H54 (cell line): ENCODE results near the gene DNA2.
"Not testable (repeated sequence)": the region's sequence is repeated elsewhere in the genome, so short reads cannot be mapped to it uniquely, and the experiment has no call there.

ENCODE experiments used
- DNase-seq: peaks from one replicate; pipeline ENCODE4 v3.0.0; 2011; ENCODE audit warnings: low spot score, mixed read lengths; ENCODE audit not compliant: insufficient read length
- FAIRE-seq: peaks from 3 replicates; lab custom pipeline; 2011; peaks lifted over from hg19 to GRCh38; lab: Jason Lieb, UNC
- POLR2A ChIP-seq: IDR thresholded peaks from 2 replicates; pipeline ENCODE4 v1.6.1; 2011; ENCODE audit warnings: low read depth, mild to moderate bottlenecking, low read length

Gene DNA2

DNA sequence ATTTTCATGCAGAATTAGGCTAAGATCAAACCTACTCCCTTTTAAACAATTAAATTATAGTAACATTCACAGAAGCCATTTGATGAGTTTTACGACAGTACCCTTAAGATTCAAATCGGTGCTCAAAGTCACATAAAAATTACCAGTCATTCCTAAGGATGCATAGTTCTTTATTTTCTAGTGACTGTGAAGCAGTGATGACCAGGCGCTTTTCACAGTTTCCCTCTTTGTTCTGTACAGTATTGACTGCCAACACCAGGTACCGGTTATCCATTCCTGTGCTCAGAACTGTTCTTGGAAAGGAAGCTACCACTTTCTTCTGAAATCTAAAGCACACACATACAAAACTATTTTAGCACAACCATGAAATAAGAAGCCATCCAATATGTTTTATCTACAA, 1.9 kb downstream of the DNA2 start:
- DNase-seq (no peak), FAIRE-seq (no peak)
- no peak for TF ChIP-seq POLR2A

DNA sequence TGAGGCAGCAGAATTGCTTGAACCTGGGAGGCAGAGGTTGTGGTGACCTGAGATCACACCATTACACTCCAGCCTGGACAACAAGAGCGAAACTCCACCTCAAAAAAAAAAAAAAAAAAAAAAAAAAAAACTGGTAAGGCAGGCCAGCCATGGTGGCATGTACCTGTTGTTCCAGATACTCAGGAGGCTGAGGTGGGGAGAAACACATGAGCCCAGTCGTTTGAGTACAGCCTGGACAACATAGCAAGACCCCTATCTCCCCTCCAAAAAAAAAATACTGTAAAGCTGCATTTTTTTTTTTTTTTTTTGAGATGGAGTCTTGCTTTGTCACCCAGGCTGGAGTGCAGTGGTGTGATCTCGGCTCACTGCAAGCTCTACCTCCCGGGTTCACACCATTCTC, 7.0 kb downstream of the DNA2 start:
- FAIRE-seq, DNase-seq: not testable (repeated sequence)

DNA sequence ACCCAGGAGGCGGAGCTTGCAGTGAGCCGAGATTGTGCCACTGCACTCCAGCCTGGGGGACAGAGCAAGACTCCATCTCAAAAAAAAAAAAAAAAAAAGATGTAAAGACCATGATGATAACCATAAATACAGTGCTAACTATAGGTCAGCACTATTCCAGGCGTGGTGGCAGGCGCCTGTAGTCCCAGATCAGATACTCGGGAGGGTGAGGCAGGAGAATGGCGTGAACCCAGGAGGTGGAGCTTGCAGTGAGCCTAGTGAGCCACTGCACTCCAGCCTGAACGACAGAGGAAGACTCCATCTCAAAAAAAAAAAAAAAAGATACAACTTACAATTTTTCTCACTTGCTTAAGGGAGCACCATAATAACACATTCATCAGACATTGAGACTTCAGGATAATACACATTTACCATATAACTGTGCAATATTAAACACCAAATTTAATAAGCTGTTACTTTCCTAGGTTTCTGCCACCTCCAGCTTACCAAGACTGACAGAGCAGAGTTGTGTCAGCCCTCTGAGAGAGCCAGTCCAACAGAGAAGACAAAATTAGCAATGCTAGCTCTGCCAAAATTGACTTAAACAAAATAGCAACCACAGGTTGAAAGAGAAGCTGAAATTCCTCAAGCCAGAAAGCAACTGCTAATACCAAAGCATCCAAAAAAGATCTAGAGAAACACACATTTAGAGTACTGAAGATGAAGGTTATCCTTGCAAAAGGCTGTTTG, 8.2 kb downstream of the DNA2 start:
- TF ChIP-seq POLR2A, result no peak
- FAIRE-seq (no peak), DNase-seq (no peak)

DNA sequence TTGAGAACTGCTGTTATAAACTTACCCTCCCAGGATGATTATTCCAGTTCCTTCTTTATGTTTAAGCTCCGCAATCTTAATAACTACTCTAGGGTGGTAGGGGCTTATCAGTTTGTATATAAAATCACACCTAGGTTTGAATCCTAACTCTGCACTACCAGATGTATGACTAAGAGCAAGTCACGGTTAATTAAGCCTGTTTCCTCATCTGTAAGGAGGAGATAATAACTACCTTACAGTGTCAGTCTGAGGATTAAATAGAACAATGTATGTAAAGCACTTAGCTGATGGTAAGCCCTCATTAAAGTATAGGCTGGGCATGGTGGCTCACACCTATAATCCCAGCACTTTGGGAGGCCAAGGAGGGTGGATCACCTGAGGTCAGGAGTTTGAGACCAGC, 9.2 kb downstream of the DNA2 start:
- no peak for FAIRE-seq
- DNase-seq, result no peak
- TF ChIP-seq POLR2A, result no peak

DNA sequence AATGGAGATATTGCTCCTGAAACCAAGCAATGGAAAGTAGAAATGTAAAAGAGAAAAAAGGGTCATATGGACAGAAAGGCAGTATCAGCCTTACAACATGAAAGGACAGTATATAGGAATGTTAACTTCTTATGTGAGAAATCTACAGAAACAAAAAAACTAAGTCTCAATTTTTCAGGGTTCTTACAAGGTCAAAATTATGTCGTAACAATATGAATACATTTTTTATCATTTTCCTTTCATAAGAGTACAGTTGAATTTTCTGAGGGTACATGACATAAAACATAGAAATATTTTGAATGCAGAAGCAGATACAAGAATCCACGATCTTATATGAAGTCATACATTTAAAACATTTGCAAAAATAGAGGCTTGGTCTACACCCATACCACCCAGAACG, 10.7 kb downstream of the DNA2 start:
- no peak for TF ChIP-seq POLR2A
- no peak for FAIRE-seq
- DNase-seq, result no peak

DNA sequence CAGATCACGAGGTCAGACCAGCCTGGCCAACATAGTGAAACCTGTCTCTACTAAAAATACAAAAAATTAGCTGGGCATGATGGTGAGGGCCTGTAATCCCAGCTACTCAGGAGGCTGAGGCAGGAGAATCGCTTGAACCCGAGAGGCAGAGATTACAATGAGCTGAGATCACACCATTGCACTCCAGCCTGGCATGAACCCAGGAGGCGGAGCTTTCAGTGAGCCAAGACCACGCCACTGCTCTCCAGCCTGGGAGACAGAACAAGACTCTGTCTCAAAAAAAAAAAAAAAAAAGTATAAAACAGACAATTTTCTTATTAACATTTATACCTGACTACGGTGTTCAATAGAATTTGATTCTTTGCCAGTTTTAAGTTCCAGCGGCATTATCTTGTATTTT, 22.1 kb downstream of the DNA2 start:
- not testable (repeated sequence) for DNase-seq
- peak; percentile 91 for FAIRE-seq

DNA sequence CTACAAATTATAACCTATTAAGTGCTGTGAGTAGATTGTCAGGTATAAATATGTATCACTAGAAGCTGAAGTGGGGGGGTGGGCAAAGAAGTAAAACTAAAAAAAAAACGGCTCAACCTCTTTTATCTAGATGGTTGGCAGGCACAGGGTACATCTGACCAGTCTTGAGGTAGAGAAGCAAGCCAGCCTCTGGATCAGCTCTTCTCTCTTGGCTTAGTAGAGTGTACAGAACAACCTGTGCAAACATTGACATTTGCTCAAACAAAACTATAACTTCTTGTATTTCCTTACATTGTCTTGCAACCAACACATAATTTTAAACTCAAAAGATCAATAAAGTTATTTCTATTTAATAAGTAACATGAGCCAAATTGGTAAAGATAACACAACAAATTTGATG, 25.6 kb downstream of the DNA2 start:
- no peak for TF ChIP-seq POLR2A
- no peak for FAIRE-seq
- DNase-seq, result no peak

DNA sequence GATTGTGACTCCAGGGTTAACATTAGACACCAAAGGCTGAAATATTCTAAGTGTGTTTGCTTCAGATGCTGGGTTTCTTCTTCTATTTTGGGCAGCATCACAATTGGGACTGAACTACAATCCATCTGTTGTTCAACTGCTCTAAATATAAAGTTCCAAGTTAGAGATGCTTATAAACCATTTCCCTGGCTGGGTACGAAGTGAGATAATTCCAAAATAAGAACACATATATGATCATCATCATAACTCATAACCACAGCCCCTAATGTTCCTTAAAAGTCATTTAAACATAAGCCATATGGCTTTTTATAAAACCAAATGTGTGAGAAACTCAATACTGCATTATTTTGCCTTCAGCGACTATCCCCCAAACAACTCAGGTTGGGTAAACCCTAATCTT, 28.8 kb downstream of the DNA2 start:
- no peak for TF ChIP-seq POLR2A
- FAIRE-seq (no peak), DNase-seq (no peak)

DNA sequence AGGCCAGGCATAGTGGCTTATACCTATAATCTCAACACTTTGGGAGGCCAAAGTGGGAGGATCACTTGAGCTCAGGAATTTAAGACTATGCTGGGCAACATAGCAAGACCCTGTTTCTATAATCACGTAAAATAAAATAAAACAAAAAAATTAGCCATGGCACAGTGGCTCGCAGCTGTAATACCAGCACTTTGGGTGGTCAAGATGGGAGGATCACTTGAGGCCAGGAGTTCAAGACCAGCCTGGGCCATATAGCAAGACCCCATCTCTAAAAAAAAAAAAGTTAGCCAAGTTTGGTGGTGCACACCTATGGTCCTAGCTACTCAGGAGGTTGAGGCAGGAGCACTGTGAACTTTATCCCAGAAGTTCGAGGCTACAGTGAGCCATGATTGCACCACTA, 30.9 kb downstream of the DNA2 start:
- TF ChIP-seq POLR2A, result no peak
- no peak for DNase-seq
- no peak for FAIRE-seq

DNA sequence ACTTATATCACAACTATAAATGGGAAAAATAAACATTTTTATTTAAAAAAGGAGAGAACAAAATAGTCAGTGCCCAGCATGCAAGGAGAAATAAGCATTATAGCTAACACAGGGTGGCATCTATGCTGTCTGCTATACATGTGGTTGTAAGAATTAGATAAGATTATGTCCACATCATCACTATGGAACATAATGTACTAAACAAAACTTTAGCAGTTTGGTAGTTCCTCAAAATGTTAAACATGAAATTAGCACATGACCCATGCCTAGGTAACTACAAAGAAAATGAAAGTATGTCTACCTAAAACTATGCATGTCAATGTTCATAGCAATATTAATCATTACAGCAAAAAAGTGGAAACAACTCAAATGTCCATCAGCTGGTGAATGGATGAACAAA, 36.0 kb downstream of the DNA2 start:
- no peak for DNase-seq
- TF ChIP-seq POLR2A, result no peak
- FAIRE-seq, result peak; percentile 67

DNA sequence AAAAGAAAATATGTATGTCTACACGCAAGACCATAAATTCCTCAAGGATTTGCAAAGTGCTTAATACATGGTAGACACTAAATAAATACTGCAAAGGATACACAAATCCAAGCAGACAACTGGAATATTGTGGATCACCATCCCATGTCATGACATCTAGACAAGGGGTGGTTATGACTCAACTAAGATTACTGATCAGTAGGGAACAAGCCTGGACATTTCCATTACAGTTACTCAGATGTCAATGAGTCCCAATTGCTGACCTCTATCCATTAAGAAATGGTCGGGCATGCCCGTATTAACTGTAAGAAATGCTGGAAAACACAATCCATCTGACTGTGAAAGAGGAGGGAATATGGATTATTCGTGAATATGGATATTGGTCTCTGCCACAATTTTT, 37.1 kb downstream of the DNA2 start:
- DNase-seq (no peak), FAIRE-seq (peak; percentile 30)
- TF ChIP-seq POLR2A, result no peak

DNA sequence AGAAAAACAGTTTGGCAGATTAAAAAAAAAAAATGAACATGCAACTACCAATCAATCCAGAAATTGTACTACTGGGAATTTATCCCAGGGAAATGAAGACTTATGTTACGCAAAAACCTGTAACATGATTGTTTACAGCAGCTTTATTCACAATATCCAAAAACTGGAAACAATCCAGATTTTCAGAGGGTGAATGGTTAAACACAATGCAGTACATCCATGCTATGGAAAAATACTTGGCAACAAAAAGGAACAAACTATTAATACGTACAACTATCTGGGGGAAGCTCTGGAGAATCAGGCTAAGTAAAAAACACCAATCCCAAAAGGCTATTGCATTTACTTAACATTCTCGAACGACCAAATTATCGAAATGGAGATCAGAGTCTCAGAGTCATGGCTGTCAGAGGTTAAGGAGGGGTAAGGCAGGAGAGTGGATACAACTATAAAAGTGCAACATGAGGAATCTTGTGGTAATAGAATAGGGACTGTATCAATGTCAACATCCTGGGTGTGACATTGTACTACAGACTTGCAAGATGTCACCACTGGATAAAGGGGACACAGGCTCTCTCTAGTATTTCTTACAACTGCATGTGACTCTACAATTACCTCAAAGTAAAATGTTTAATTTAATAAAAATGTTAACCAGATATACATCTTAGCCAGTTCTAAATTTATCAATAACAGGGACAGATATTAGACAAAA, 43.2 kb downstream of the DNA2 start:
- DNase-seq, result no peak
- FAIRE-seq, result peak; percentile 30
- no peak for TF ChIP-seq POLR2A

DNA sequence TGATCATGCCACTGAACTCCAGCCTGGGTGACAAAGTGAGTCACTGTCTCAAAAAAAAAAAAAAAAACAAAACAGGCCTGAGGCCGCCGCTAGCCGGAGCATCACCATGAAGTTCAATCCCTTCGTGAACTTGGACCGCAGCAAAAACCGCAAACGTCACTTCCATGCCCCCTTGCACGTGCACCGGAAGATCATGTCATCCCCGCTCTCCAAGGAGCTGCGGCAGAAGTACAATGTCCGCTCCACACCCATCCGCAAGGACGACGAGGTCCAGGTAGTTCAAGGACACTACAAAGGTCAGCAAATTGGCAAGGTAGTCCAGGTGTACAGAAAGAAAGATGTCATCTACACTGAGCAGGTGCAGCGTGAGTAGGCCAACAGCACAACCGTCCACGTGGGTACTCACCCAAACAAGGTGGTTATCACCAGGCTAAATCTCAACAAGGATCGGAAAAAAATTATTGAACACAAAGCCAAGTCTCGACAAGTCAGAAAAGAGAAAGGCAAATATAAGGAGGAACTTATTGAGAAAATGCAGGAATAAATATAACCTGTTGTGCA, 47.2 kb downstream of the DNA2 start:
- FAIRE-seq (no peak), DNase-seq (no peak)
- TF ChIP-seq POLR2A, result no peak

DNA sequence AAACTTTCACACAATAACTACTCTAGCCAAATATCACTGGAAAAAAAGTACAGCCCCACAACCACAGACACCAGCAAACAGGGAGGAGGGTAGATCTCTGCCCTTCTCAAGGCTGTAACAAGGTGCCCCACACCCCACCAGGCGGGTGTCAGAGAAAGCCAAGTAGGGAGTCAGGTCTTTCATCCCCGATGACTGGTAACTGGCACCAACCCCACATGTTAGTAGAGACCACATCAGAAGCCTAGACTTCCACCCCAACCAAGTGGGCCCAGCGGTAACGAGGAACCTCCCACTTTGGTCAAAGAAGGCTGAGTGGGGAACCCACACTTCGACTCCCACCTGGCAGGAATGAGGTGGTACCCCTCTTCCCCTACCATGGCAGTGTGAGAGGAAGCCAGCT, 48.3 kb downstream of the DNA2 start:
- FAIRE-seq (no peak), DNase-seq (no peak)
- no peak for TF ChIP-seq POLR2A

DNA sequence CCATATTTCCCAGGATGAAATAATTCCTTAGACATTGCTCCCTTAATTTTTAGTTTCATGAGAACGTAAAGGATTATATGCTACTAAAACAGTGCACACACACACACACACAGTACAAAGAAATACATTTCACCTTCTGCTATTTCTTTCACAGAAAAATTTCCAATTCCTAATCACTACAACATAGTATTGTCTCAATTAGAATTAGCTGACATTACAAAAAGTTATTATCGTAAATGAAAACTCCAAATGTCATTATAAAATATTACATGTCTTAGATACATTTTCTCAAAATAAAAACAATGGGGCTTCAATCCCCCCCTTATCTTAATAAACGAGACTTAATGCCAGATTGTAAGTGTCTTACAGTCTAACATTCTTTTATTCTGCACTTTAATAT, 52.4 kb downstream of the DNA2 start:
- FAIRE-seq, result no peak
- DNase-seq, result no peak
- no peak for TF ChIP-seq POLR2A
